Heart left ventricle (tissue), 16 donors: ENCODE measurements around the gene DSG1. TPM values are rescaled to one million over a fixed set of nuclear protein-coding genes. Genes with fewer than 3 reads are reported as not detected.
A peak's percentile ranks its signal among the peaks of the same experiment; 100 is the strongest.

Experiments used
- ATAC-seq, 4 donors: fragments of 200-7000 bp; cut with Tn5 transposase; one replicate each; pipeline ENCODE4 v1.9.1; 2020 to 2022; ENCODE audit warnings: moderate library complexity in 4 of 4, mild to moderate bottlenecking in 3 of 4, moderate number of reproducible peaks in 1 of 4
- DNase-seq, 5 donors: peaks; one replicate each; pipeline ENCODE4 v3.0.0-alpha.2; 2020
- H3K27ac ChIP-seq, 12 donors: fragments of 200-600 bp; sonication (generic) in 4 of 12; one replicate each; pipeline versions ENCODE4 v1.5.0 to v1.8.0; 2016 to 2022; ENCODE audit warnings: mild to moderate bottlenecking in 2 of 12
- H3K27me3 ChIP-seq, 9 donors: fragments of 200-600 bp; sonication (generic) in 2 of 9; one replicate each; pipeline versions ENCODE4 v1.5.1 to v1.8.0; 2016 to 2022; ENCODE audit warnings: mild to moderate bottlenecking in 3 of 9
- H3K36me3 ChIP-seq, 9 donors: fragments of 200-600 bp; sonication (generic) in 2 of 9; one replicate each; pipeline versions ENCODE4 v1.5.0 to v1.8.0; 2018 to 2022; ENCODE audit warnings: mild to moderate bottlenecking in 2 of 9
- H3K4me1 ChIP-seq, 12 donors: fragments of 200-600 bp; sonication (generic) in 4 of 12; one replicate each; pipeline versions ENCODE4 v1.5.0 to v1.8.0; 2016 to 2022; ENCODE audit warnings: mild to moderate bottlenecking in 3 of 12
- H3K4me3 ChIP-seq, 12 donors: fragments of 200-600 bp; sonication (generic) in 4 of 12; one replicate each; pipeline versions ENCODE4 v1.5.0 to v1.8.0; 2017 to 2022; ENCODE audit warnings: mild to moderate bottlenecking in 9 of 12, moderate library complexity in 4 of 12
- H3K9me3 ChIP-seq, 12 donors: fragments of 200-600 bp; sonication (generic) in 4 of 12; one replicate each; pipeline versions ENCODE4 v1.5.0 to v1.8.0; 2016 to 2022; ENCODE audit warnings: mild to moderate bottlenecking in 1 of 12
- CTCF ChIP-seq, 12 donors: fragments of 200-600 bp; sonication (generic) in 4 of 12; IDR thresholded peaks; one replicate each; pipeline versions ENCODE4 v1.5.0 to v1.8.0; 2018 to 2022; ENCODE audit warnings: antibody characterized with exemption in 12 of 12, mild to moderate bottlenecking in 5 of 12
- POLR2A ChIP-seq, 2 donors: fragments of 450-650 bp; IDR thresholded peaks; one replicate each; pipeline ENCODE4 v1.6.1; 2017; ENCODE audit warnings: antibody characterized with exemption in 2 of 2, mild to moderate bottlenecking in 2 of 2, moderate library complexity in 2 of 2
- WGBS, 4 donors: extraction: QIAGEN DNeasy Blood & Tissue Kit in 2 of 4; methylation state at CpG; one replicate each; pipeline versions ENCODE4 v1.1.5 to v1.1.7; 2013 to 2018; 5-methylcytosine and 5-hydroxymethylcytosine counted together
- intact Hi-C, 10 donors: fragments of 100-400 bp; cut with DNase I; formaldehyde crosslinking; loops; one replicate each; pipeline versions ENCODE4 v1.11.1 to v1.14.2; 2022
- polyA plus RNA-seq, 2 donors: library from polyadenylated mRNA; stranded (reverse); fragments of 200-250 nt; gene quantifications; one replicate each; pipeline ENCODE4 v1.2.3, GENCODE V29; 2013
- total RNA-seq, 9 donors: library from RNA; depleted of rRNA in 2 of 9; stranded (reverse); fragments of >200 nt in 2 of 9; fragmentation: NEBNext Ultra II Directional in 3 of 9; extraction: Animal tissue kit (Norgen Biotek cat#: 25700) in 3 of 9; gene quantifications; one replicate each; pipeline versions ENCODE4 v1.1.0 to v1.2.4, GENCODE V29; 2016 to 2023
- donor health status: ischemic (EF 13 %, LVEDD 7.1; RV severe dilation, severe dysfunction).
- donor health status: healthy with polysubstance abuse.
- donor health status: DM: no; HTN: yes; CAD: no.
- donor health status: DM: no; HTN: no; CAD: no.
- donor health status: ischemic (EF 25% LVEDD 6.9; RV normal size, moderate dysfunction).
- donor health status: ischemic (EF 25% LVEDD 5.7; RV mildly dilated, moderate dysfunction).
- donor health status: healthy.
- donor health status: DM: yes; HTN: yes; CAD: no.
- donor health status: ischemic (EF 35%, LVEDD 5.7; RV mildly dilated, moderate dysfunction).
- donor health status: nonischemic (EF 11% LVEDD 7.7; RV severe dilation, severe dysfunction).
- donor health status: DM: yes; HTN: yes; CAD: no.
- donor health status: PGD.
- donor health status: ischemic (EF 29% LVEDD 5.4; RV normal size, mild dysfunction).
- donor health status: nonischemic (EF 23%, LVEDD 6.1; RV moderate dilation, normal function).

The DSG1 gene
- total and polyA plus RNA-seq, 11 donors: 0.14 to 5.6 (median 0.93) TPM; not detected in 1

- DNase-seq (no peak), ATAC-seq (no peak)
- TF ChIP-seq POLR2A (IDR thresholded peaks at IDR 0.05) (no peak), CTCF (IDR thresholded peaks at IDR 0.05) (no peak)
- Histone ChIP-seq H3K36me3 (no peaks in the 10 kb centered on the region), H3K27ac (no peak overlapping the region), H3K4me1 (no peaks in the 10 kb centered on the region), H3K9me3 (no peaks in the 10 kb centered on the region), H3K4me3 (no peak overlapping the region), H3K27me3 (no peaks in the 10 kb centered on the region)
- intact Hi-C loops: loop anchor here in 1 of 10 donors (10.0 kb wide), 1 partner anchor 48 kb away; no protein-coding TSS in a partner anchor
- 84 to 91% (median 89%) methylated on average over 6 of the region's 6 CpGs for WGBS, 4 donors
Measured at GRCh38 chr18:31386741-31387140, 68.8 kb downstream of the DSG1 start.

GRCh38 chr18:31393286-31393685 lies 75.3 kb downstream of the DSG1 start:
- H3K9me3 ChIP-seq: no peaks in the 10 kb centered on the region
- no peaks in the 10 kb centered on the region for H3K36me3 ChIP-seq
- H3K4me3 ChIP-seq: no peak overlapping the region
- H3K4me1 ChIP-seq: peaks cover 0 to 15% (median 10%) of the 10 kb centered on the region in 12 donors
- intact Hi-C loops: loop anchor here in 4 of 10 donors (10.0 kb wide), 3 partner anchors 118 to 288 kb away; partner anchors contain the start of gene DSC2 (in 2 of the 4)
- H3K27me3 ChIP-seq: no peaks in the 10 kb centered on the region
- DNase-seq: no peak
- no peak overlapping the region for H3K27ac ChIP-seq
- WGBS, 4 donors: 90 to 96% (median 93%) methylated on average over 3 of the region's 3 CpGs
- TF ChIP-seq POLR2A (IDR thresholded peaks at IDR 0.05) (no peak), CTCF (IDR thresholded peaks at IDR 0.05) (no peak)
- no peak for ATAC-seq

- Histone ChIP-seq H3K27me3 (no peaks in the 10 kb centered on the region), H3K27ac (peak overlapping the region; percentile 11 to 60 (median 48)), H3K4me3 (no peak overlapping the region), H3K4me1 (peaks cover 0 to 18% (median 10%) of the 10 kb centered on the region in 12 donors), H3K9me3 (no peaks in the 10 kb centered on the region), H3K36me3 (no peaks in the 10 kb centered on the region)
- WGBS, 4 donors: 38 to 52% (median 43%) methylated on average over 6 of the region's 6 CpGs
- intact Hi-C loops: loop anchor here in 4 of 10 donors (5.0 to 10.0 kb wide), 4 partner anchors 120 to 292 kb away; partner anchors contain the start of gene DSC2 (in 2 of the 4)
- DNase-seq (peak in 2 of 5 donors; percentile 12 to 44), ATAC-seq (peak; percentile 79 to 94 (median 90))
- TF ChIP-seq POLR2A (IDR thresholded peaks at IDR 0.05) (no peak), CTCF (IDR thresholded peaks at IDR 0.05) (peak in 2 of 12 donors; percentile 6 to 24)
Measured at GRCh38 chr18:31396796-31397612, 79.0 kb downstream of the DSG1 start.

- intact Hi-C loops: loop anchor here in 4 of 10 donors (5.0 to 10.0 kb wide), 4 partner anchors 121 to 293 kb away; partner anchors contain the start of gene DSC2 (in 2 of the 4)
- no peak overlapping the region for H3K4me3 ChIP-seq
- no peaks in the 10 kb centered on the region for H3K36me3 ChIP-seq
- no peak for DNase-seq
- no peak overlapping the region for H3K27ac ChIP-seq
- peaks cover 0 to 18% (median 10%) of the 10 kb centered on the region in 12 donors for H3K4me1 ChIP-seq
- 55 to 81% (median 76%) methylated on average over 2 of the region's 2 CpGs for WGBS, 4 donors
- H3K27me3 ChIP-seq: no peaks in the 10 kb centered on the region
- H3K9me3 ChIP-seq: no peaks in the 10 kb centered on the region
- no peak for TF ChIP-seq POLR2A (IDR thresholded peaks at IDR 0.05)
- TF ChIP-seq CTCF (IDR thresholded peaks at IDR 0.05): no peak
- ATAC-seq: no peak
Measured at GRCh38 chr18:31398191-31398590, 80.2 kb downstream of the DSG1 start.
